CD14-positive monocyte (primary cell): ENCODE results near the gene RYR2. TPM values are rescaled to one million over a fixed set of nuclear protein-coding genes. Genes with fewer than 3 reads are reported as not detected.

Source experiments
- DNase-seq, 3 donors: peaks; one replicate each; pipeline ENCODE4 v3.0.0-alpha.2; 2011 to 2022
- H2AFZ ChIP-seq: 2 replicates; pipeline ENCODE4 v1.6.0; 2012; ENCODE audit warnings: mild to moderate bottlenecking, low read depth, low read length, inconsistent platforms; ENCODE audit not compliant: insufficient read depth, poor library complexity, severe bottlenecking
- H3K27ac ChIP-seq, 2 donors: 1 replicate in 1 of 2; 2 replicates in 1 of 2; pipeline ENCODE4 v1.5.1; 2012 to 2013; ENCODE audit warnings: low read length in 2 of 2, control low read depth in 1 of 2, inconsistent platforms in 1 of 2, low read depth in 1 of 2, mild to moderate bottlenecking in 1 of 2
- H3K27me3 ChIP-seq, 2 donors: one replicate each; pipeline versions ENCODE4 v1.6.0 to v1.6.1; 2011 to 2013; ENCODE audit warnings: low read length in 2 of 2; ENCODE audit not compliant: control insufficient read depth in 2 of 2, insufficient read depth in 2 of 2
- H3K36me3 ChIP-seq, 2 donors: replicated peaks in 1 of 2; 1 replicate in 1 of 2; 2 replicates in 1 of 2; pipeline versions ENCODE4 v1.5.1 to v1.6.1; 2012 to 2013; ENCODE audit warnings: low read length in 2 of 2, control low read depth in 1 of 2, inconsistent platforms in 1 of 2, mild to moderate bottlenecking in 1 of 2; ENCODE audit not compliant: insufficient read depth in 2 of 2, control insufficient read depth in 1 of 2
- H3K4me1 ChIP-seq, 2 donors: 1 replicate in 1 of 2; 2 replicates in 1 of 2; pipeline versions ENCODE4 v1.5.1 to v1.6.1; 2012 to 2013; ENCODE audit warnings: low read length in 2 of 2, control low read depth in 1 of 2, inconsistent platforms in 1 of 2, mild to moderate bottlenecking in 1 of 2, moderate library complexity in 1 of 2; ENCODE audit not compliant: insufficient read depth in 2 of 2, control insufficient read depth in 1 of 2
- H3K4me2 ChIP-seq: replicated peaks from 2 replicates; pipeline ENCODE3; 2012; ENCODE audit warnings: low read length, moderate library complexity, mild to moderate bottlenecking; ENCODE audit not compliant: poor library complexity, severe bottlenecking; ENCODE audit errors: extremely low read depth
- H3K4me3 ChIP-seq, 3 experiments: fragments of 200-600 bp in 1 of 3; sonication (generic) in 1 of 3; replicated peaks in 1 of 3; 1 replicate in 2 of 3; 2 replicates in 1 of 3; pipeline ENCODE4 v1.5.1; 2011 to 2013; ENCODE audit warnings: low read length in 3 of 3, mild to moderate bottlenecking in 3 of 3, control low read depth in 2 of 3, low read depth in 2 of 3, inconsistent platforms in 1 of 3, moderate library complexity in 1 of 3
- H3K79me2 ChIP-seq: 2 replicates; pipeline ENCODE4 v1.6.0; 2012; ENCODE audit warnings: mild to moderate bottlenecking, control low read depth, inconsistent platforms, low read length, moderate library complexity; ENCODE audit not compliant: insufficient read depth
- H3K9ac ChIP-seq: 2 replicates; pipeline ENCODE4 v1.6.0; 2017; ENCODE audit warnings: low read length, mild to moderate bottlenecking; ENCODE audit not compliant: insufficient read depth, poor library complexity, severe bottlenecking
- H3K9me3 ChIP-seq, 2 donors: replicated peaks in 1 of 2; 1 replicate in 1 of 2; 2 replicates in 1 of 2; pipeline versions ENCODE4 v1.5.1 to v1.6.1; 2012 to 2013; ENCODE audit warnings: low read length in 2 of 2, control low read depth in 1 of 2; ENCODE audit not compliant: control insufficient read depth in 1 of 2, insufficient read depth in 1 of 2
- H4K20me1 ChIP-seq: 2 replicates; pipeline ENCODE4 v1.6.0; 2012; ENCODE audit warnings: mild to moderate bottlenecking, low read length, control low read depth, moderate library complexity; ENCODE audit not compliant: insufficient read depth
- H3K27ac Mint-ChIP-seq, 7 donors: one replicate each; pipeline ENCODE4 v1.8.0; 2020; ENCODE audit warnings: mild to moderate bottlenecking in 7 of 7, mixed read lengths in 7 of 7, moderate library complexity in 6 of 7, inconsistent platforms in 2 of 7
- H3K27me3 Mint-ChIP-seq, 3 donors: one replicate each; pipeline ENCODE4 v1.8.0; 2021 to 2022; ENCODE audit warnings: low read depth in 3 of 3, mild to moderate bottlenecking in 3 of 3, mixed read lengths in 3 of 3, moderate library complexity in 3 of 3, inconsistent platforms in 1 of 3
- H3K36me3 Mint-ChIP-seq, 2 donors: one replicate each; pipeline ENCODE4 v1.8.0; 2020; ENCODE audit warnings: mixed read lengths in 2 of 2, inconsistent platforms in 1 of 2, mild to moderate bottlenecking in 1 of 2
- H3K4me1 Mint-ChIP-seq: one replicate; pipeline ENCODE4 v1.8.0; 2020; ENCODE audit warnings: mild to moderate bottlenecking, mixed read lengths
- H3K4me3 Mint-ChIP-seq, 2 donors: one replicate each; pipeline ENCODE4 v1.8.0; 2020; ENCODE audit warnings: mild to moderate bottlenecking in 2 of 2, mixed read lengths in 2 of 2, moderate library complexity in 1 of 2
- H3K9me3 Mint-ChIP-seq, 7 donors: one replicate each; pipeline ENCODE4 v1.8.0; 2020 to 2022; ENCODE audit warnings: mixed read lengths in 7 of 7, mild to moderate bottlenecking in 6 of 7, moderate library complexity in 6 of 7, inconsistent platforms in 2 of 7
- WGBS: methylation state at CpG from one replicate; pipeline ENCODE4 v1.1.5; 2013; ENCODE audit warnings: missing lambda C conversion rate; ENCODE audit not compliant: insufficient coverage; 5-methylcytosine and 5-hydroxymethylcytosine counted together
- intact Hi-C, 2 donors: fragments of 100-400 bp; cut with micrococcal nuclease; formaldehyde crosslinking; loops; one replicate each; pipeline versions ENCODE4 v1.15.0 to v1.15.1; 2023
- polyA plus RNA-seq, 3 donors: library from polyadenylated mRNA; depleted of rRNA in 1 of 3; unstranded in 2 of 3; stranded (reverse) in 1 of 3; fragments of 300-500 nt in 2 of 3; fragments of >200 nt in 1 of 3; fragmentation: Illumina TruSeq in 2 of 3; gene quantifications; 1 replicate in 2 of 3; 2 replicates in 1 of 3; pipeline ENCODE4 v1.2.3, GENCODE V29; 2012 to 2021
- TF ChIP-seq, protein P1 (sequence below): fragments of 200-600 bp; IDR thresholded peaks from one replicate; pipeline ENCODE4 v1.8.0; 2022; ENCODE audit warnings: antibody characterized with exemption, mild to moderate bottlenecking

RYR2 gene
- polyA plus RNA-seq, 3 donors, result not detected

DNA sequence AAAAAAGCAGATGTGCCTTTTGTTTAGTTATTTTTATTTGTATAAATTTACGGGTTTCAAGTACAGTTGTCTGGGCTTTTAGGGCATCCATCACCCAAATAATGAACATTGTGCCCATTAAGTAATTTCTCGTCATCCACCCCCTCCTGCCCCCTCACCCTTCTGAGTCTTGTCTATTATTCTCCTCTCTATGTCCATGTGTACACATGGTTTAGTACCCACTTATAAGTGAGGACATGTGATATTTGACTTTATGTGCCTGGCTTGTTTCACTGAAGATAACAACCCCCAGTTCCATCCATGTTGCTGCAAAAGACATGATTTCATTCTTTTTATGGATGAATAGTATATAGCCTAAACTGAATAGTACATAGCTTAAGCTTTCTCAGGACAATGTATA lies 659.5 kb downstream of the RYR2 start:
- H4K20me1 ChIP-seq, result no peaks in the 10 kb centered on the region
- TF ChIP-seq, protein P1, sequence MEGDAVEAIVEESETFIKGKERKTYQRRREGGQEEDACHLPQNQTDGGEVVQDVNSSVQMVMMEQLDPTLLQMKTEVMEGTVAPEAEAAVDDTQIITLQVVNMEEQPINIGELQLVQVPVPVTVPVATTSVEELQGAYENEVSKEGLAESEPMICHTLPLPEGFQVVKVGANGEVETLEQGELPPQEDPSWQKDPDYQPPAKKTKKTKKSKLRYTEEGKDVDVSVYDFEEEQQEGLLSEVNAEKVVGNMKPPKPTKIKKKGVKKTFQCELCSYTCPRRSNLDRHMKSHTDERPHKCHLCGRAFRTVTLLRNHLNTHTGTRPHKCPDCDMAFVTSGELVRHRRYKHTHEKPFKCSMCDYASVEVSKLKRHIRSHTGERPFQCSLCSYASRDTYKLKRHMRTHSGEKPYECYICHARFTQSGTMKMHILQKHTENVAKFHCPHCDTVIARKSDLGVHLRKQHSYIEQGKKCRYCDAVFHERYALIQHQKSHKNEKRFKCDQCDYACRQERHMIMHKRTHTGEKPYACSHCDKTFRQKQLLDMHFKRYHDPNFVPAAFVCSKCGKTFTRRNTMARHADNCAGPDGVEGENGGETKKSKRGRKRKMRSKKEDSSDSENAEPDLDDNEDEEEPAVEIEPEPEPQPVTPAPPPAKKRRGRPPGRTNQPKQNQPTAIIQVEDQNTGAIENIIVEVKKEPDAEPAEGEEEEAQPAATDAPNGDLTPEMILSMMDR, result no peak
- no peaks in the 10 kb centered on the region for H3K27me3 ChIP-seq
- no peaks in the 10 kb centered on the region for H3K9me3 ChIP-seq
- H3K4me3 Mint-ChIP-seq, result no peak overlapping the region
- no peak overlapping the region for H3K4me2 ChIP-seq
- H3K36me3 ChIP-seq, result no peaks in the 10 kb centered on the region
- H3K27ac Mint-ChIP-seq, result no peak overlapping the region
- no CpG with 5 or more reads among the region's 2 CpGs for WGBS
- no peaks in the 10 kb centered on the region for H3K79me2 ChIP-seq
- H3K27me3 Mint-ChIP-seq, result no peaks in the 10 kb centered on the region
- H3K36me3 Mint-ChIP-seq, result no peaks in the 10 kb centered on the region
- no peaks in the 10 kb centered on the region for H3K4me1 ChIP-seq
- intact Hi-C loops, result no loop called here
- H3K27ac ChIP-seq, result no peak overlapping the region
- H3K4me1 Mint-ChIP-seq, result no peaks in the 10 kb centered on the region
- no peak overlapping the region for H3K9ac ChIP-seq
- H2AFZ ChIP-seq, result no peak overlapping the region
- peaks cover 0 to 4% (median 0%) of the 10 kb centered on the region in 7 donors for H3K9me3 Mint-ChIP-seq
- no peak overlapping the region for H3K4me3 ChIP-seq
- DNase-seq, result no peak

DNA sequence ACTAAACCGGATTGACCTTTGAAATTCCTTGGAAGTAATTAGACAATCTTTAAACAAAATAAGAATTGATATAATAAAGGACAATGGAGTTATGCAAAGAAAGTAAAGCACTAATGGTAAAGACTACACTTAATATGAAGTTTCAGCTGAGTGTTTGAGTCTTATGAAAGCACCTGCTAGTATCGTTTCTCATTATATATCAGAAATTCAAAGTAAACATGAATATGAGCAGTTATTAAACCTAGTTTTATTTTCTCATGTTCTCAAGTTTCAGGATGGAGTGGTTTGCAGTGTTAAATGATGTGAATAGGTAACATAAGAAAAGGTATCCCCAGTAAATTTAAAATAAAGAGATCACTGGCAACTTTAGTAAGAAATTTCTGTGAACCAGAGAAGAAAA lies 660.2 kb downstream of the RYR2 start:
- no peaks in the 10 kb centered on the region for H3K27me3 Mint-ChIP-seq
- Histone ChIP-seq H3K4me3 (no peak overlapping the region), H3K27me3 (no peaks in the 10 kb centered on the region), H2AFZ (no peak overlapping the region), H4K20me1 (no peaks in the 10 kb centered on the region), H3K79me2 (no peaks in the 10 kb centered on the region), H3K36me3 (no peaks in the 10 kb centered on the region), H3K4me1 (no peaks in the 10 kb centered on the region), H3K9me3 (no peaks in the 10 kb centered on the region), H3K9ac (no peak overlapping the region), H3K4me2 (no peak overlapping the region), H3K27ac (no peak overlapping the region)
- TF ChIP-seq, protein P1, result no peak
- no peak overlapping the region for H3K27ac Mint-ChIP-seq
- H3K4me3 Mint-ChIP-seq, result no peak overlapping the region
- DNase-seq, result no peak
- H3K36me3 Mint-ChIP-seq, result no peaks in the 10 kb centered on the region
- intact Hi-C loops, result no loop called here
- peaks cover 0 to 3% (median 0%) of the 10 kb centered on the region in 7 donors for H3K9me3 Mint-ChIP-seq
- WGBS, result no CpG with 5 or more reads among the region's 2 CpGs
- H3K4me1 Mint-ChIP-seq, result no peaks in the 10 kb centered on the region
